ENCODE measurements around the gene GIMAP2. TPM values are rescaled to one million over a fixed set of nuclear protein-coding genes. Genes with fewer than 3 reads are reported as not detected.

The GIMAP2 gene
- total RNA-seq, 1 donor from 2014 or later = not detected

DNA sequence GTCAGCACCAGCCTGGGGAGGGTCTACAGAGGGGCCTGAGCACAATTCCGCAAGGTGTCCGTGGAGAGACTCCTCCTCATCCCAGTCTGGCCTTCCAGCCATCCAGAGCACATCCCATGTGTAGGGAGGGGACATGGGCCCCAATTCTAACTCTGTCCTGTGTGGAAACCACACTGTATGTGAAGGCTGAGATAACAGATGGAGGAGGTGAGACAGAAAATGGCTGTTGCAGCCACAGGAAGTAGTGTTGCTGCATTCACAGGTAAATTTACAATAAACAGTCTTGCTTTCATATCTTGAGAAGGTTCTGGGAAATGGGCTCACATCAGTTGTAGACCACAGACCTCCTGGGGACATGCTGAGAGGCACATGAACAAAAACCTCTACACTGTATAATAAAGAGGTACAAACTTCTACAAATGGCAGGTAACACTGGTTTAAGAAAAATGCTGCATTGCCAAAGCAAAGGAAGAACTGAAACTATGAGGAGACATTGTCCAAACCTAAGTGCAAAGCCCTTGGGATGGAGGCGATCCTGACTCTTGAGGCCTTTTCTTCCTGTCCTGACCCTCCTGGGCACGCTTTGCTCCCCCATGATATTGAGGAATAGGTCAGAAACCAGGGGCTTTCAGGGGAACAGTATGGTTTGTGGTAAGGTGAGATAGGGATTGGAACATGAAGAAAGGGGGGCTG lies 21.6 kb upstream of the GIMAP2 start:
- no peak overlapping the region for H3K27ac Mint-ChIP-seq
- no peaks in the 10 kb centered on the region for H3K4me1 Mint-ChIP-seq (ENCODE audit: low read depth)
- no peaks in the 10 kb centered on the region for H3K36me3 Mint-ChIP-seq (ENCODE audit: insufficient read depth)

DNA sequence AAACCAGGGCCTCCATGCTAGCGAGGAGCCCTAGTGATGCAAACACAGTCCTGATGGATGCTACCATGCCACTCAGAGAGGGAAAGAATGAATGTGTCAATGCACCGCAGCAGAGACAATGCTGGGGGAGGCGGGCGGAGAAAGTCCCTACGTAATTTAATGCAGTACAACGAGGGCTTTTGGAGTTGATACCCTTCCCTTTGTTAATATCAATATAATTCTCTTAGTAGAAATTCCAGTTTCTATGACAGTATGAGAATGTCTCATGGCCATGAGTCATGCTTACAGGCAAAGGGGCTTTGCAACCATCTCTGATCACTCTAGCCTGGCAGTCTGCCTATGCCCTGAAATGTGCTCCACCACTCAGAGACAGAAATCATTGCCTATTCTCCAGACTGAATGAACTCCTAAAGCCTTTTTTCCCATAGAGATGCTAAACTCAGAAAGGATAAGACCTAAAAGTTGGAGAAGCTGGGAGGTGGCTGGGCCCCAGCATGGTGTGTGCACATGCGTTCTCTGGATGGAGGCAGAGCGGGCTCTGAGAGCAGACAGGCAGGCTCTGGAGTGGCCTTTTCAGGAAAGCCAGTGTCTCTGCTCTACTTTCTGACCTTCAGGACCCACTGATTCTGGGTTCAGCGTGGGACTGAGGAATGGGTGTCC lies 20.3 kb upstream of the GIMAP2 start:
- TF ChIP-seq, protein P1, sequence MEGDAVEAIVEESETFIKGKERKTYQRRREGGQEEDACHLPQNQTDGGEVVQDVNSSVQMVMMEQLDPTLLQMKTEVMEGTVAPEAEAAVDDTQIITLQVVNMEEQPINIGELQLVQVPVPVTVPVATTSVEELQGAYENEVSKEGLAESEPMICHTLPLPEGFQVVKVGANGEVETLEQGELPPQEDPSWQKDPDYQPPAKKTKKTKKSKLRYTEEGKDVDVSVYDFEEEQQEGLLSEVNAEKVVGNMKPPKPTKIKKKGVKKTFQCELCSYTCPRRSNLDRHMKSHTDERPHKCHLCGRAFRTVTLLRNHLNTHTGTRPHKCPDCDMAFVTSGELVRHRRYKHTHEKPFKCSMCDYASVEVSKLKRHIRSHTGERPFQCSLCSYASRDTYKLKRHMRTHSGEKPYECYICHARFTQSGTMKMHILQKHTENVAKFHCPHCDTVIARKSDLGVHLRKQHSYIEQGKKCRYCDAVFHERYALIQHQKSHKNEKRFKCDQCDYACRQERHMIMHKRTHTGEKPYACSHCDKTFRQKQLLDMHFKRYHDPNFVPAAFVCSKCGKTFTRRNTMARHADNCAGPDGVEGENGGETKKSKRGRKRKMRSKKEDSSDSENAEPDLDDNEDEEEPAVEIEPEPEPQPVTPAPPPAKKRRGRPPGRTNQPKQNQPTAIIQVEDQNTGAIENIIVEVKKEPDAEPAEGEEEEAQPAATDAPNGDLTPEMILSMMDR (IDR thresholded peaks at IDR 0.05; ENCODE audit: unreplicated experiment) = no peak
- H3K36me3 Mint-ChIP-seq (ENCODE audit: insufficient read depth) = no peaks in the 10 kb centered on the region
- no peaks in the 10 kb centered on the region for H3K4me1 Mint-ChIP-seq (ENCODE audit: low read depth)
- H3K27ac Mint-ChIP-seq = no peak overlapping the region
- no peak for DNase-seq (ENCODE audit: low spot score, unreplicated experiment)
- no peak overlapping the region for H3K4me3 Mint-ChIP-seq (ENCODE audit: low read depth)
- no peaks in the 10 kb centered on the region for H3K27me3 Mint-ChIP-seq
- peaks cover 4% of the 10 kb centered on the region for H3K9me3 Mint-ChIP-seq (ENCODE audit: low read depth)

More for the DNA sequence above, 21.6 kb upstream of the GIMAP2 start:
- no peak for DNase-seq (ENCODE audit: low spot score, unreplicated experiment)
- TF ChIP-seq, protein P1 (IDR thresholded peaks at IDR 0.05; ENCODE audit: unreplicated experiment) = no peak
- H3K9me3 Mint-ChIP-seq (ENCODE audit: low read depth) = peaks cover under 1% of the 10 kb centered on the region
- no peaks in the 10 kb centered on the region for H3K27me3 Mint-ChIP-seq
- no peak overlapping the region for H3K4me3 Mint-ChIP-seq (ENCODE audit: low read depth)

DNA sequence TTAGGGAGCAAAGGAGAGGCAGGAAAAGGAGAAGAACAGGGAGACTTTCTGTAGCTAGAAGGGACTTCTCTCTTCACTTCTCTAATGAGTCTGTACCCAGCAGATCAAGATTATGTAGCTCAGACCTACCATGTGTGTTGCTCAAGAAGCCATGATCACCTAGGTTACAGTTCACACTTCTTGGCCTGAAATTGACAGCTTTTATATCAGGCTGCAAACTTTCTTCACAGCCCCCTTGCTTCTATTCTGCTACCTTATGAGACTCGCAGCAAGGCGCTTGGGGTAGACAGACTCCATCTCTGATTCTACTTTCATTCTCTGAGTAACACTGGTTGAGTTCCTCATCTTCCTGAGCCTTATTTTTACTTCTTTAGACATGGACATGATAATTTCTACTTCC lies 19.6 kb upstream of the GIMAP2 start:
- TF ChIP-seq, protein P1 (IDR thresholded peaks at IDR 0.05; ENCODE audit: unreplicated experiment) = no peak
- Mint-ChIP-seq H3K27ac (no peak overlapping the region), H3K4me3 (ENCODE audit: low read depth) (no peak overlapping the region), H3K36me3 (ENCODE audit: insufficient read depth) (no peaks in the 10 kb centered on the region), H3K27me3 (no peaks in the 10 kb centered on the region), H3K4me1 (ENCODE audit: low read depth) (no peaks in the 10 kb centered on the region), H3K9me3 (ENCODE audit: low read depth) (peaks cover 4% of the 10 kb centered on the region)
- no peak for DNase-seq (ENCODE audit: low spot score, unreplicated experiment)

DNA sequence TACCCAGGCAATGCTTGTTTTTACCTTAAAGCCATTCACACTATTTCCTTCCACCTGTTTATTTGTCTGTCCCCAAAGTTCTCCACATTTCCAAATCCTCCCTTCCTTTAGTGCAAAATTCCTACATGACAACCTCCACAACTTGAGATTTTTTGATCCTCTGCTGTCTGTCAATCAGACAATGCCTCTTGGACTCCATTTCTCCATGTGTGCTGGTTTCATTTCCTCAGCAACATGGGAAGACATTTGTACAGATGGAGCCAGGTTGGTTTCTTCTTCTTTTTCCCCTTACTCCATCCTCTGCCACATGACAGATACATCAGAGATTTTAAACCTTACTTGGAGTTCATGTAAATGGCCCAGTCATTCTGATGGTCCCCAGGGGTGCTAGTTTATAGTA lies 19.1 kb upstream of the GIMAP2 start:
- H3K4me3 Mint-ChIP-seq (ENCODE audit: low read depth) = no peak overlapping the region
- no peak for DNase-seq (ENCODE audit: low spot score, unreplicated experiment)
- no peaks in the 10 kb centered on the region for H3K4me1 Mint-ChIP-seq (ENCODE audit: low read depth)
- no peak overlapping the region for H3K27ac Mint-ChIP-seq
- TF ChIP-seq, protein P1 (IDR thresholded peaks at IDR 0.05; ENCODE audit: unreplicated experiment) = no peak
- no peaks in the 10 kb centered on the region for H3K36me3 Mint-ChIP-seq (ENCODE audit: insufficient read depth)
- H3K9me3 Mint-ChIP-seq (ENCODE audit: low read depth) = peaks cover 4% of the 10 kb centered on the region
- no peaks in the 10 kb centered on the region for H3K27me3 Mint-ChIP-seq

DNA sequence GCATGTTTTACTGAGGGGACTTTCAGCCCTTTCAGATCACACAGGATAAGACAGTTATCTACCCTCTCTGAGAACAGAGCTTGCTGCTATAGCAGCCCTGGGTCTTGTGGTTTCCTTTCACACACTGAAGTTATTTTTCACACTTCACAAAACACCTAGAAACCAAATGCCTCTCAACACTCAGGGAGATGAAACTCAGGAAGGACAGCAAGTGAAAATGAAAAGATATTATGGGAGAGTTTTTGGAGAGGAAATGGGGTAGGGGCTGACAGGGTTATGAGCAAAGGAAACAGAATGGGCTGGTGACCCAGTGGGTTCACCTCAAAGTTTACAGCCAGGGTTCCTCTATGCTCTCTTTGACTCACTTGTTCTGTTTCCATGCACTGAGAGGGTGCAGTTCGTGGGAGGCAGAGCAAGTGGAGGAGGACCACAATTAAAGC lies 17.0 kb upstream of the GIMAP2 start:
- no peak for DNase-seq (ENCODE audit: low spot score, unreplicated experiment)
- no peaks in the 10 kb centered on the region for H3K36me3 Mint-ChIP-seq (ENCODE audit: insufficient read depth)
- H3K9me3 Mint-ChIP-seq (ENCODE audit: low read depth) = peaks cover 6% of the 10 kb centered on the region
- H3K4me3 Mint-ChIP-seq (ENCODE audit: low read depth) = no peak overlapping the region
- H3K27me3 Mint-ChIP-seq = no peaks in the 10 kb centered on the region
- no peak overlapping the region for H3K27ac Mint-ChIP-seq
- TF ChIP-seq, protein P1 (IDR thresholded peaks at IDR 0.05; ENCODE audit: unreplicated experiment) = no peak
- H3K4me1 Mint-ChIP-seq (ENCODE audit: low read depth) = no peaks in the 10 kb centered on the region
